Measurements from ENCODE around the gene NCAM1. TPM values are rescaled to one million over a fixed set of nuclear protein-coding genes. Genes with fewer than 3 reads are reported as not detected.
"Not testable (repeated sequence)": the region's sequence is repeated elsewhere in the genome, so short reads cannot be mapped to it uniquely, and the experiment has no call there.

The NCAM1 gene
- total RNA-seq, 4 donors from 2014 or later: 7.2 to 18.6 (median 14.4) TPM

GRCh38 chr11:113048820-113049768 lies 87.9 kb downstream of the NCAM1 start:
- 79 to 80% methylated on average over 1 to 3 of the region's 3 CpGs for WGBS, 2 donors (ENCODE audit: low coverage in 1 of 2)
- H3K36me3 ChIP-seq: no peaks in the 10 kb centered on the region
- H3K4me3 ChIP-seq: no peak overlapping the region
- H3K27me3 ChIP-seq: no peaks in the 10 kb centered on the region
- no peaks in the 10 kb centered on the region for H3K4me1 ChIP-seq
- no peak overlapping the region for H3K27ac ChIP-seq
- DNase-seq: no peak
- in situ Hi-C loops (cut with MboI; ENCODE audit: low pct_ligation_motif_present in 1 of 4, low pct_unique_long_range_greater_than_20kb in 1 of 4, low sequenced_read_pairs in 3 of 4): no loop called here
- no peak for TF ChIP-seq CTCF (IDR thresholded peaks at IDR 0.05)
- no peak for TF ChIP-seq EP300 (IDR thresholded peaks at IDR 0.05; ENCODE audit: low read depth)
- TF ChIP-seq POLR2A (IDR thresholded peaks at IDR 0.05): no peak
- no peak for TF ChIP-seq POLR2AphosphoS5 (IDR thresholded peaks at IDR 0.05)
- H3K9me3 ChIP-seq: no peaks in the 10 kb centered on the region
- intact Hi-C loops (cut with DNase I; ENCODE audit: low total_unique reads): no loop called here

- DNase-seq; in situ Hi-C loops (cut with MboI; ENCODE audit: low pct_ligation_motif_present in 1 of 4, low pct_unique_long_range_greater_than_20kb in 1 of 4, low sequenced_read_pairs in 3 of 4): not testable (repeated sequence)
- WGBS, 2 donors (ENCODE audit: low coverage in 1 of 2): 88 to 91% methylated on average over 2 of the region's 2 CpGs
These were observed 91.8 kb downstream of the NCAM1 start for GRCh38 chr11:113053042-113053441.

GRCh38 chr11:113057038-113057437 lies 95.8 kb downstream of the NCAM1 start:
- TF ChIP-seq CTCF (IDR thresholded peaks at IDR 0.05): no peak
- TF ChIP-seq POLR2AphosphoS5 (IDR thresholded peaks at IDR 0.05): no peak
- no peak for TF ChIP-seq POLR2A (IDR thresholded peaks at IDR 0.05)
- no peak for TF ChIP-seq EP300 (IDR thresholded peaks at IDR 0.05; ENCODE audit: low read depth)
- H3K4me3 ChIP-seq: no peak overlapping the region
- no peaks in the 10 kb centered on the region for H3K4me1 ChIP-seq
- in situ Hi-C loops (cut with MboI; ENCODE audit: low pct_ligation_motif_present in 1 of 4, low pct_unique_long_range_greater_than_20kb in 1 of 4, low sequenced_read_pairs in 3 of 4) (no loop called here), intact Hi-C loops (cut with DNase I; ENCODE audit: low total_unique reads) (no loop called here)
- no peak for DNase-seq
- WGBS, 2 donors (ENCODE audit: low coverage in 1 of 2): 70 to 83% methylated on average over 1 to 2 of the region's 2 CpGs
- H3K36me3 ChIP-seq: no peaks in the 10 kb centered on the region
- no peaks in the 10 kb centered on the region for H3K27me3 ChIP-seq
- no peaks in the 10 kb centered on the region for H3K9me3 ChIP-seq
- no peak overlapping the region for H3K27ac ChIP-seq

More at GRCh38 chr11:113053042-113053441, 91.8 kb downstream of the NCAM1 start:
- H3K4me3 ChIP-seq; H3K27me3 ChIP-seq; H3K27ac ChIP-seq; H3K36me3 ChIP-seq; H3K9me3 ChIP-seq; intact Hi-C loops (cut with DNase I; ENCODE audit: low total_unique reads); H3K4me1 ChIP-seq: not testable (repeated sequence)

GRCh38 chr11:113059548-113059947 lies 98.3 kb downstream of the NCAM1 start:
- 73 to 76% methylated on average over 3 to 4 of the region's 4 CpGs for WGBS, 2 donors (ENCODE audit: low coverage in 1 of 2)
- no peaks in the 10 kb centered on the region for H3K4me1 ChIP-seq
- no peak overlapping the region for H3K27ac ChIP-seq
- H3K27me3 ChIP-seq: no peaks in the 10 kb centered on the region
- intact Hi-C loops (cut with DNase I; ENCODE audit: low total_unique reads) (no loop called here), in situ Hi-C loops (cut with MboI; ENCODE audit: low pct_ligation_motif_present in 1 of 4, low pct_unique_long_range_greater_than_20kb in 1 of 4, low sequenced_read_pairs in 3 of 4) (no loop called here)
- TF ChIP-seq POLR2AphosphoS5 (IDR thresholded peaks at IDR 0.05) (no peak), POLR2A (IDR thresholded peaks at IDR 0.05) (no peak), EP300 (IDR thresholded peaks at IDR 0.05; ENCODE audit: low read depth) (no peak), CTCF (IDR thresholded peaks at IDR 0.05) (no peak)
- DNase-seq: no peak
- no peaks in the 10 kb centered on the region for H3K36me3 ChIP-seq
- no peak overlapping the region for H3K4me3 ChIP-seq
- H3K9me3 ChIP-seq: no peaks in the 10 kb centered on the region

Data from transverse colon (tissue), 4 donors.